A549 (cell line): ENCODE measurements around the gene SPP1. TPM values are rescaled to one million over a fixed set of nuclear protein-coding genes. Genes with fewer than 3 reads are reported as not detected.

ENCODE experiments used
- ATAC-seq, 2 experiments: fragments of 200-7000 bp in 1 of 2; fragments of >200 bp in 1 of 2; cut with Nextera tagmentation in 1 of 2; cut with Tn5 transposase in 1 of 2; 3 replicates each; pipeline versions ENCODE4 v1.8.0 to v1.9.1; 2018 to 2020; ENCODE audit warnings: mild to moderate bottlenecking in 1 of 2, moderate library complexity in 1 of 2
- CTCF ChIA-PET: fragments of 300-600 bp; sonication (Branson Sonifier 250); formaldehyde crosslinking; extraction: SDS; loops from one replicate; lab custom pipeline; 2021; ENCODE audit warnings: antibody characterized with exemption, inconsistent platforms; lab: Yijun Ruan, JAX
- POLR2A ChIA-PET: fragments of 350-600 bp; formaldehyde crosslinking; extraction: SDS; loops from one replicate; lab custom pipeline; 2021; ENCODE audit warnings: antibody characterized with exemption, inconsistent platforms; lab: Yijun Ruan, JAX
- DNase-seq, 2 experiments: peaks; one replicate each; pipeline versions ENCODE4 v3.0.0 to v3.0.0-alpha.2; 2011 to 2016; ENCODE audit warnings: low read depth in 1 of 2, low spot score in 1 of 2
- FAIRE-seq: peaks from 2 replicates; lab custom pipeline; 2011; peaks lifted over from hg19 to GRCh38; lab: Jason Lieb, UNC
- H3K27ac ChIP-seq, 2 experiments: fragments of >200 bp; sonication (Bioruptor Twin); formaldehyde crosslinking; 3 replicates each; pipeline ENCODE4 v1.5.1; 2016 to 2017
- H3K4me1 ChIP-seq: fragments of >200 bp; sonication (Bioruptor Twin); formaldehyde crosslinking; 3 replicates; pipeline ENCODE4 v1.6.1; 2016
- H3K4me2 ChIP-seq: fragments of >200 bp; sonication (Bioruptor Twin); formaldehyde crosslinking; 3 replicates; pipeline ENCODE4 v1.6.1; 2016
- H3K4me3 ChIP-seq: fragments of >200 bp; sonication (Bioruptor Twin); formaldehyde crosslinking; 3 replicates; pipeline ENCODE4 v1.5.1; 2016
- H3K9me3 ChIP-seq: fragments of >200 bp; sonication (Bioruptor Twin); formaldehyde crosslinking; 3 replicates; pipeline ENCODE4 v1.6.1; 2016
- ATOH8 ChIP-seq: fragments of 250-450 bp; sonication (Bioruptor Pico); IDR thresholded peaks from 2 replicates; pipeline ENCODE4 v1.5.0; 2020; ENCODE audit warnings: low read depth, mild to moderate bottlenecking, moderate library complexity
- CBX2 ChIP-seq: fragments of 200-600 bp; sonication (generic); IDR thresholded peaks from 2 replicates; pipeline ENCODE4 v1.6.1; 2016; ENCODE audit warnings: low read depth, mild to moderate bottlenecking, borderline replicate concordance
- CBX8 ChIP-seq: fragments of 200-600 bp; sonication (generic); IDR thresholded peaks from 2 replicates; pipeline ENCODE4 v1.6.1; 2016
- CEBPB ChIP-seq, 2 experiments: fragments of >200 bp in 1 of 2; sonication (Bioruptor Twin) in 1 of 2; formaldehyde crosslinking in 1 of 2; IDR thresholded peaks; 2 replicates each; pipeline ENCODE4 v1.6.1; 2012 to 2016
- CHD2 ChIP-seq: fragments of 150-350 bp; IDR thresholded peaks from 2 replicates; pipeline ENCODE4 v1.6.1; 2014; ENCODE audit warnings: low read length; ENCODE audit not compliant: partially characterized antibody
- CHD4 ChIP-seq: fragments of 200-600 bp; sonication (generic); IDR thresholded peaks from 2 replicates; pipeline ENCODE4 v1.6.1; 2016; ENCODE audit warnings: antibody characterized with exemption, mild to moderate bottlenecking, borderline replicate concordance
- CTCF ChIP-seq: fragments of >200 bp; sonication (Bioruptor Twin); formaldehyde crosslinking; IDR thresholded peaks from 3 replicates; pipeline ENCODE4 v1.5.1; 2016
- EHMT2 ChIP-seq: fragments of 200-600 bp; sonication (generic); IDR thresholded peaks from 2 replicates; pipeline ENCODE4 v1.6.1; 2016; ENCODE audit warnings: antibody characterized with exemption, low read depth, mild to moderate bottlenecking, moderate library complexity
- FOSB ChIP-seq: fragments of 250-450 bp; sonication (Bioruptor Pico); IDR thresholded peaks from 2 replicates; pipeline ENCODE4 v1.5.0; 2020; ENCODE audit warnings: mild to moderate bottlenecking, moderate library complexity
- FOSL2 ChIP-seq, 2 experiments: fragments of 450-650 bp in 1 of 2; fragments of >200 bp in 1 of 2; sonication (Bioruptor Twin) in 1 of 2; formaldehyde crosslinking; IDR thresholded peaks; 2 replicates each; pipeline versions ENCODE4 v1.5.0 to v1.6.1; 2016 to 2020; ENCODE audit warnings: mild to moderate bottlenecking in 1 of 2, moderate library complexity in 1 of 2
- GATA3 ChIP-seq: IDR thresholded peaks from 2 replicates; pipeline ENCODE4 v1.6.1; 2012; ENCODE audit warnings: borderline replicate concordance
- HDAC2 ChIP-seq: fragments of 200-600 bp; sonication (generic); IDR thresholded peaks from 2 replicates; pipeline ENCODE4 v1.6.1; 2016
- HES2 ChIP-seq: fragments of >200 bp; sonication (Bioruptor Twin); formaldehyde crosslinking; IDR thresholded peaks from 2 replicates; pipeline ENCODE4 v1.6.1; 2016
- HOXB13 ChIP-seq: fragments of 250-450 bp; sonication (Bioruptor Pico); IDR thresholded peaks from 2 replicates; pipeline ENCODE4 v1.5.0; 2020; ENCODE audit warnings: low read depth, mild to moderate bottlenecking, moderate library complexity
- MAX ChIP-seq: IDR thresholded peaks from 2 replicates; pipeline ENCODE4 v1.6.1; 2012
- NPAS2 ChIP-seq: fragments of 250-450 bp; sonication (Bioruptor Pico); IDR thresholded peaks from 2 replicates; pipeline ENCODE4 v1.8.0; 2022; ENCODE audit warnings: mild to moderate bottlenecking, moderate library complexity, borderline replicate concordance
- PBX3 ChIP-seq: IDR thresholded peaks from 2 replicates; pipeline ENCODE4 v1.6.1; 2012
- POLR2A ChIP-seq: IDR thresholded peaks from 2 replicates; pipeline ENCODE4 v1.6.1; 2012; ENCODE audit warnings: mild to moderate bottlenecking, low read length
- POLR2AphosphoS2 ChIP-seq: conservative IDR thresholded peaks from 2 replicates; pipeline ENCODE4 v1.6.1; 2012; ENCODE audit warnings: low read length, improper control_type of control experiment, inconsistent platforms
- RARB ChIP-seq: fragments of 250-450 bp; sonication (Bioruptor Pico); IDR thresholded peaks from 2 replicates; pipeline ENCODE4 v1.8.0; 2021; ENCODE audit warnings: mild to moderate bottlenecking, moderate library complexity
- RCOR1 ChIP-seq: fragments of 150-350 bp; IDR thresholded peaks from 2 replicates; pipeline ENCODE4 v1.6.1; 2014; ENCODE audit warnings: antibody characterized with exemption, low read length, low read depth
- REST ChIP-seq: fragments of 200-600 bp; sonication (generic); IDR thresholded peaks from 2 replicates; pipeline ENCODE4 v1.6.1; 2016; ENCODE audit warnings: antibody characterized with exemption, mild to moderate bottlenecking, moderate library complexity
- TFCP2L1 ChIP-seq: fragments of 250-450 bp; sonication (Bioruptor Pico); IDR thresholded peaks from 2 replicates; pipeline ENCODE4 v1.5.0; 2021; ENCODE audit warnings: mild to moderate bottlenecking
- ZNF302 ChIP-seq: fragments of 250-450 bp; sonication (Bioruptor Pico); IDR thresholded peaks from 2 replicates; pipeline ENCODE4 v1.9.0; 2021; ENCODE audit warnings: inconsistent platforms, mild to moderate bottlenecking, moderate library complexity
- WGBS: methylation state at CpG from one replicate; pipeline ENCODE4 v1.1.6; 2017; ENCODE audit errors: missing lambda C conversion rate; 5-methylcytosine and 5-hydroxymethylcytosine counted together
- polyA plus RNA-seq, 4 experiments: library from polyadenylated mRNA; depleted of rRNA in 3 of 4; stranded (reverse); fragments of >200 nt; fragmentation: RNase III in 1 of 4; extraction: RNeasy Plus Mini Kit Qiagen cat#74134 plus additional on column Dnase treatment in 1 of 4; gene quantifications; 2 replicates in 3 of 4; 3 replicates in 1 of 4; pipeline ENCODE4 v1.2.3, GENCODE V29; 2011 to 2017

The SPP1 gene
- polyA plus RNA-seq, 2 of the 4 experiments (the other 2 are of a cell fraction): 226 to 415 TPM

GRCh38 chr4:87949961-87950360 is 25.6 kb upstream of the SPP1 start:
- no peak overlapping the region for H3K27ac ChIP-seq
- H3K4me1 ChIP-seq: peaks cover 14% of the 10 kb centered on the region
- no peak for FAIRE-seq
- H3K4me2 ChIP-seq: peak overlapping the region; percentile 45
- H3K9me3 ChIP-seq: no peaks in the 10 kb centered on the region
- DNase-seq: peak in 1 of 2 experiments; percentile 21
- POLR2A ChIA-PET: interaction anchor here (0.5 kb wide), 1 partner anchor 267 kb away, joined by 3 read pairs; no protein-coding TSS in a partner anchor
- no peak overlapping the region for H3K4me3 ChIP-seq
- TF ChIP-seq EHMT2 (no peak), RCOR1 (no peak), TFCP2L1 (CRISPR knock-in tag) (no peak), REST (no peak), ZNF302 (no peak), ATOH8 (CRISPR knock-in tag) (no peak), CBX2 (no peak), FOSB (CRISPR knock-in tag) (no peak), POLR2A (no peak), CEBPB (IDR thresholded peaks at IDR 0.05) (no peak), CBX8 (no peak), CHD4 (no peak), FOSL2 (IDR thresholded peaks at IDR 0.05) (no peak), FOSL2 (CRISPR knock-in tag; IDR thresholded peaks at IDR 0.05) (no peak), NPAS2 (CRISPR knock-in tag) (no peak), CTCF (no peak), MAX (no peak), HDAC2 (no peak), RARB (CRISPR knock-in tag) (no peak), POLR2AphosphoS2 (no peak)
- ATAC-seq: peak; percentile 54 to 63; a peak in 2 of 6 replicates
- WGBS: 12% methylated on average over 1 of the region's 1 CpG
- CTCF ChIA-PET: no interaction called here

GRCh38 chr4:87950493-87950892 is 25.0 kb upstream of the SPP1 start:
- TF ChIP-seq NPAS2 (CRISPR knock-in tag) (no peak), GATA3 (no peak), PBX3 (no peak), HOXB13 (CRISPR knock-in tag) (no peak), HES2 (no peak), CHD2 (no peak)
- no peak overlapping the region for H3K4me3 ChIP-seq
- H3K9me3 ChIP-seq: no peaks in the 10 kb centered on the region
- CTCF ChIA-PET: no interaction called here
- no peak for ATAC-seq
- DNase-seq: no peak
- H3K27ac ChIP-seq: no peak overlapping the region
- H3K4me2 ChIP-seq: peak overlapping the region; percentile 45; the same call in 2 of the 3 replicates
- POLR2A ChIA-PET: interaction anchor here (0.5 kb wide), 1 partner anchor 266 kb away, joined by 3 read pairs; no protein-coding TSS in a partner anchor
- peaks cover 14% of the 10 kb centered on the region for H3K4me1 ChIP-seq
- FAIRE-seq: no peak
